ENCODE results near the gene KRT78. TPM values are rescaled to one million over a fixed set of nuclear protein-coding genes. Genes with fewer than 3 reads are reported as not detected.
"Not testable (repeated sequence)": the region's sequence is repeated elsewhere in the genome, so short reads cannot be mapped to it uniquely, and the experiment has no call there.

The KRT78 gene
- total RNA-seq, 1 donor = not detected

DNA sequence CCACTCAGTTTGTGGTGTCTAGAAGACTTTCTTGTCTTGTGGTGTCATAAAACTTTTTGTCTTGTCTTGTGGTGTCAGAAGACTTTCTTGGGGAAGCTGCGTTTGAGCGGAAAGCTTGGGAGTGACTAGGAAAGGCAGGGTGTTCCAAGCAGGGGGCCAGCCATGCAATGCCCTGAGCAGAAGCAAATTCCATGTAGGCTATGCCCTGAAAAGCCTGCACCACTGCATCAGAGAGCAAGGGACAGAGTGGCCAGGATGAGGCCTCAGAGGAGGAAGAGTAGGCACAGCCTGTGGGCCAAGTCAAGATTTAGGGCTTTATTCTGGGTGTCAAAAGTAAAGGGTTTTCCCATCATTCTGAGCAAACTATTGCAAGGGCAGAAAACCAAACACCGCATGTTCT, 41.6 kb upstream of the KRT78 start:
- H3K4me3 ChIP-seq (ENCODE audit: low read depth, low read length) = no peak overlapping the region
- DNase-seq (ENCODE audit: low read depth) = no peak
- TF ChIP-seq CTCF (IDR thresholded peaks at IDR 0.05; ENCODE audit: insufficient read depth, low read length) = no peak

GRCh38 chr12:52884526-52885293, 35.9 kb upstream of the KRT78 start:
- peak; percentile 66 for DNase-seq (ENCODE audit: low read depth)
- H3K4me3 ChIP-seq (ENCODE audit: low read depth, low read length) = no peak overlapping the region
- TF ChIP-seq CTCF (IDR thresholded peaks at IDR 0.05; ENCODE audit: insufficient read depth, low read length) = peak; percentile 80

- not testable (repeated sequence) for H3K4me3 ChIP-seq (ENCODE audit: low read depth, low read length); DNase-seq (ENCODE audit: low read depth)
Measured at GRCh38 chr12:52880499-52880898, 31.7 kb upstream of the KRT78 start.

DNA sequence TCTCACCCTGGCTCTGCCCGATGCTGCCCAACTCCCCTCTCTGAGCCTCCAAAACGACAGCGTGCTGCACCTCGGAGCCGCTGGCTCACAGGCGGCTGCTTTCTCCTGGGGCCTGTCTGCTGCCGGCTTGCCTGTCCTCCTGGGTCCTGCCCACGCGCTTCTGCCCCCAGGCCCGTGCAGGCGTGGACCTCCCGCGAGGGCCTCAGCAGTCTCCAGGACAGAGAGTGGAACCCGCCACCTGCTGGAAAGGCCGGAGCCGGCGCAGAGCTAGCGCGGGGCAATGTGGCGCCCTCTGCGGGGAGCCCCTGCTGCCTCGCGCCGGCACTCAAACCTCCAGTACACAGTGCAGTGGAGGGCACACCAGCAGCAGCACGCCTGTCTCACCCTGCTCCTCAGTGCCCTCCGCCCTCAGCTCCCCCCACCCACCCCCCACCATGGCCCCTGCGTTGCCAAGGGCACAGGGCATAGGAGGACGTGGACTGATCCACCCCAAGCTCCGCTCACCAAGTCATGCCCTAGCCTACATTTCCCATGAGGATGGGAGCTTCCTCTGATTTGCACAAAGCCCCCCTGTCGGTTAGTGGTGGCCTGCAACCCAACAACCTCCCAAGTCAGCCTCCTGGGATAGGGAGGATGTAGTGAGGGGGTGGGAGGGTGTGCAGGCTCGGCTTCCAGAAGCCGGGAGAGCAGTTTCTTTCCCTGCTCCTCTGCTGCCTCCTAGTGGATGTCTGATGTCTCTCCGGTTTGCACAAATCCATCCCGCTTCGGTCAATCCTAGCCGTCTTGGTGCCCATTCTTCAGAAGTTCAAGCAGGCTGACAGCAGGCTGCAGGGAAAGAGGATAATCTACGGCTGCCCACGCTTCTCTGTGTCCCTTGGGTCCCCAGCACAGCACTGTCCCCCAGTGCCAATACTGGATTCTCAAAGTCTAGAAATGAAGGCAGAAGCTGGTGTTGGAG, 30.9 kb upstream of the KRT78 start:
- peak overlapping the region; percentile 44 for H3K4me3 ChIP-seq (ENCODE audit: low read depth, low read length)
- peak; percentile 92 for DNase-seq (ENCODE audit: low read depth)
- peak; percentile 92 for TF ChIP-seq CTCF (IDR thresholded peaks at IDR 0.05; ENCODE audit: insufficient read depth, low read length)

- no peak for DNase-seq (ENCODE audit: low read depth)
- H3K4me3 ChIP-seq (ENCODE audit: low read depth, low read length) = no peak overlapping the region
- no peak for TF ChIP-seq CTCF (IDR thresholded peaks at IDR 0.05; ENCODE audit: insufficient read depth, low read length)
Measured at GRCh38 chr12:52878507-52879393, 30.0 kb upstream of the KRT78 start.

GRCh38 chr12:52877242-52877641, 28.4 kb upstream of the KRT78 start:
- DNase-seq (ENCODE audit: low read depth) = no peak
- TF ChIP-seq CTCF (IDR thresholded peaks at IDR 0.05; ENCODE audit: insufficient read depth, low read length) = no peak
- H3K4me3 ChIP-seq (ENCODE audit: low read depth, low read length) = no peak overlapping the region
